Astrocyte (in vitro differentiated cells and primary cell): Measurements from ENCODE around the gene PDE4DIP.
"Not testable (repeated sequence)": the region's sequence is repeated elsewhere in the genome, so short reads cannot be mapped to it uniquely, and the experiment has no call there.

ENCODE experiments used
- EZH2 ChIP-seq: IDR thresholded peaks from 2 replicates; pipeline ENCODE4 v1.6.1; 2012; ENCODE audit warnings: mild to moderate bottlenecking, low read length, inconsistent platforms; ENCODE audit not compliant: insufficient read depth
- TF ChIP-seq, protein P1 (sequence below): IDR thresholded peaks from 2 replicates; pipeline ENCODE4 v1.5.1; 2011; ENCODE audit warnings: low read depth, mild to moderate bottlenecking, inconsistent platforms, low read length, moderate library complexity; ENCODE audit not compliant: insufficient read depth

DNA sequence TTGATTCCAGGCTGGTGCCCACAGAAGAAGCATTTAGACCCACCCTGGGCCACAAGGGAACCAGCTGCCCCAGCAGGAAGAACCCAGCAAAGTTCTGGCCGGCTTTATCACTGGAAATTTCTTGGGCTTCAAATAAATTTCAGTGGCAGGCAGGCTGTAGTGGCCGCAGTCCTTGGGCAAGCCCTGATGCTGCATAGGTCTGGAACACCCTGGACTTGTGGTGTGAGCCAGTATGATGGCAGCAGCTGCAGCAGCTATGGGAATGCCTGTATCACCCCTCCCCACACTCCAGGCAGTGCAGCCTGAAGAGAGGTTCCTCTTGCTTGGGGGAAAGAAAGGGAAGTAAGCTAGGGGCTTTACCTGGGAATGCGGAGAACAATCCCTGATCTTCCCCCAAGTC is 189.7 kb downstream of the PDE4DIP start:
- TF ChIP-seq, protein P1, sequence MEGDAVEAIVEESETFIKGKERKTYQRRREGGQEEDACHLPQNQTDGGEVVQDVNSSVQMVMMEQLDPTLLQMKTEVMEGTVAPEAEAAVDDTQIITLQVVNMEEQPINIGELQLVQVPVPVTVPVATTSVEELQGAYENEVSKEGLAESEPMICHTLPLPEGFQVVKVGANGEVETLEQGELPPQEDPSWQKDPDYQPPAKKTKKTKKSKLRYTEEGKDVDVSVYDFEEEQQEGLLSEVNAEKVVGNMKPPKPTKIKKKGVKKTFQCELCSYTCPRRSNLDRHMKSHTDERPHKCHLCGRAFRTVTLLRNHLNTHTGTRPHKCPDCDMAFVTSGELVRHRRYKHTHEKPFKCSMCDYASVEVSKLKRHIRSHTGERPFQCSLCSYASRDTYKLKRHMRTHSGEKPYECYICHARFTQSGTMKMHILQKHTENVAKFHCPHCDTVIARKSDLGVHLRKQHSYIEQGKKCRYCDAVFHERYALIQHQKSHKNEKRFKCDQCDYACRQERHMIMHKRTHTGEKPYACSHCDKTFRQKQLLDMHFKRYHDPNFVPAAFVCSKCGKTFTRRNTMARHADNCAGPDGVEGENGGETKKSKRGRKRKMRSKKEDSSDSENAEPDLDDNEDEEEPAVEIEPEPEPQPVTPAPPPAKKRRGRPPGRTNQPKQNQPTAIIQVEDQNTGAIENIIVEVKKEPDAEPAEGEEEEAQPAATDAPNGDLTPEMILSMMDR: not testable (repeated sequence)
- not testable (repeated sequence) for TF ChIP-seq EZH2
